Ramos (cell line): ENCODE measurements around the gene CYP2A7.
"Not testable (repeated sequence)": the region's sequence is repeated elsewhere in the genome, so short reads cannot be mapped to it uniquely, and the experiment has no call there.

ENCODE experiments used
- in situ Hi-C: fragments of 300-500 bp; cut with MboI; formaldehyde crosslinking; loops from one replicate; pipeline ENCODE4 v1.14.3; 2022; ENCODE audit warnings: low sequenced_read_pairs; ENCODE audit not compliant: unreplicated experiment

Gene CYP2A7

DNA sequence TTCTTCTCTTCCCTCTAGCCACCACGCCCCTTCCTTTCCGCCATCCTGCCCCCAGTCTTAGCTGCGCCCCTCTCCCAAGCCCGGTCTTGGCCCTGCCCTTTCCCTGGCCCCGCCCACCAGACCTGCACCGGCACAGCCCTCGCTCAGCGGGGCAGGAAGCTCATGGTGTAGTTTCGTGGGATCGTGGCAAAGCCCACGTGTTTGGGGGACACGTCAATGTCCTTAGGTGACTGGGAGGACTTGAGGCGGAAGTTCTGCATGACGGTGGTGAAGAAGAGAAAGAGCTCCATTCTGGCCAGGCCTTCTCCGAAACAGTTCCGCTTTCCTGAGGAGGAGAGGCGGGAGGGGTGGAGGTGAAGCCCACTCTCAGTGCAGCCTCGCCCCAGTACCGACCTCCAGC lies 38.4 kb downstream of the CYP2A7 start:
- in situ Hi-C loops: not testable (repeated sequence)

DNA sequence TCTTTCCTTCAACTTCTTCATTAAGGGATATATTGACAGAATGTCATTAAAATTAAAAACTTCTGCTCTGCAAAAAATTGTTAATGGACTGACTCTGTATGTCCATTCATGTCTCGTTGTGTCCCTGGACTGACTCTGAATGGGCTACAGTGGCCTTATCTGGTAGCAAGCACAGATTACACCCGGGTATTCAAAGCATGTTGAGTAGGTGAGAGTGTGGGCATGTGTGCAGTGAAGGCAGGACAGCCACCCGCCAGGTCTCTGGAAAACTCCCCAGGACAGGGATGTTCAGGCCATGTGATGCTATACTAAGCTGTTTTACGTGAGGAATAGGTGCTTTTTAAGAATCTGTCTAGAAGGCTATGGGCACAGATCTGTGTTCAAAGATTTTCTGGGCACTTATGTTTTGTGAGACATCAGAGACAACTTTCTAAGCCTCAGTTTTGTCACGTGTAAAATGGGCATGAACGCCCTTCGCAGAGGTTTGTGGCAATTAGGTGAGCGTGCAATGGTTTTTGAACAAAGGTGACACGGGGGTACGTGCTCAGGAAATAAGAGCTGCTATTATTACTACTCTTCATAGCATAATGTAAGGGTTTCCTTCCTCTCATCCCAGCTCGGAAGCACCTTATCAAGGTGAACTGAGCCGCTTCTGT lies 38.9 kb downstream of the CYP2A7 start:
- in situ Hi-C loops: not testable (repeated sequence)

DNA sequence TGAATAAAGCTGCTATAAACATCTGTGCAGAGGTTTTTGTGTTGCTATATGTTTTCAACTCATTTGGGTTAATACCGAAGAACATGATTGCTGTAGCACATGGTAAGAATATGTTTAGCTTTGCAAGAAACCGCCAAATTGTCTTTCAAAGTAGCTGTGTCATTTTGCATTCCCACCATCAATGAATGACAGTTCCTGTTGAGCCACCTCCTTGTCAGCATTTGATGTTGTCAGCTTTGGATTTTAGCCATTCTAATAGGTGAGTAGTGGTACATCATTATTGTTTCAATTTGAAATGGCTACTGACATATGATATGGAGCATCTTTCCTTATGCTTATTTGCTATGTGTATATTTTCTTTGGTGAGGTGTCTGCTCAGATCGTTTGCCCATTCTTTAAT lies 40.0 kb downstream of the CYP2A7 start:
- in situ Hi-C loops: not testable (repeated sequence)

DNA sequence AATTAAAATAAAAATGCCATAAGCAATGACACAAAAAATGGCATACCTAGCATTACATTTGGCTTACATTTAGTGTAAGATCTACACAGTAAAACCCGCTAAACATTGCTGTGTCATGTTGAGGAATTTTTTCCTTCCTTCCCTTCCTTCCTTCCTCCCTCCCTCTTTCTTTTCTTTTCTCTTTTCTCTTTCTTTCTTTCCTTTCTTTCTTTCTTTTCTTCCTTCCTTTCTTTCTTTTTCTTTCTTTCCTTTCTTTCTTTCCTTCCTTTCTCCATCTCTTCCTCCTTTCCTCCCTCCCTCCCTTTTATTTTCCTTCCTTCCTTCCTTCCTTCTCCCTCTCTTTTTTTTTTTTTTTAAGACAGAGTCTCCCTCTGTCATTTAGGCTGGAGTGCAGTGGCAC lies 43.6 kb downstream of the CYP2A7 start:
- in situ Hi-C loops: not testable (repeated sequence)

DNA sequence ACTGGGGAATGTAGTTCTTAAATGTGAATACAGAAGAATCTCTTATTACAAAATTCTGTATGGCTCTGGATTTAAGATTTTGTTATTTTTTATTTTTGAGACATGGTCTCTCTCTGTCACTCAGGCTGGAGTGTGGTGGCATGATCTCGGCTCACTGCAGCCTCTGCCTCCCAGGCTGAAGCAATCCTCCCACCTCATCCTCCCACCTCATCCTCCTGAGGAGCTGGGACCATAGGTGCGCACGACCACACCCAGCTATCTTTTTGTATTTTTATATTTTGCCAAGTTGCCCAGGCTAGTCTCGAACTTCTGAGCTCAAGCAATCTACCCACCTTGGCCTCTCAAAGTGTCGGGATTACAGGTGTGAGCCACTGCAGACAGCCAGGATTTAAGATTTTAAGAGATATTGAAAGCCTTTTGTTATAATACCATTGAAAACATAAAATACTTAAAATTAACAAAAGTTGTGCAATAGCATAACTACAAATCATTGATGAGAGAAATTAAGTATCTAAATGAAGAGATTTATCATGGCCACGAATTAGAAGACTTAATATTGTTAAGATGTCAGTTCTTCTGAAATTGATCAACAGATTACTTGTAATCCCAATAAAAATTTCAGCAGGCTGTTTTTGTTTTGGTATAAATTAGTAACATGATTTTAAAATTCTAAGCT lies 45.1 kb downstream of the CYP2A7 start:
- in situ Hi-C loops: no loop called here

DNA sequence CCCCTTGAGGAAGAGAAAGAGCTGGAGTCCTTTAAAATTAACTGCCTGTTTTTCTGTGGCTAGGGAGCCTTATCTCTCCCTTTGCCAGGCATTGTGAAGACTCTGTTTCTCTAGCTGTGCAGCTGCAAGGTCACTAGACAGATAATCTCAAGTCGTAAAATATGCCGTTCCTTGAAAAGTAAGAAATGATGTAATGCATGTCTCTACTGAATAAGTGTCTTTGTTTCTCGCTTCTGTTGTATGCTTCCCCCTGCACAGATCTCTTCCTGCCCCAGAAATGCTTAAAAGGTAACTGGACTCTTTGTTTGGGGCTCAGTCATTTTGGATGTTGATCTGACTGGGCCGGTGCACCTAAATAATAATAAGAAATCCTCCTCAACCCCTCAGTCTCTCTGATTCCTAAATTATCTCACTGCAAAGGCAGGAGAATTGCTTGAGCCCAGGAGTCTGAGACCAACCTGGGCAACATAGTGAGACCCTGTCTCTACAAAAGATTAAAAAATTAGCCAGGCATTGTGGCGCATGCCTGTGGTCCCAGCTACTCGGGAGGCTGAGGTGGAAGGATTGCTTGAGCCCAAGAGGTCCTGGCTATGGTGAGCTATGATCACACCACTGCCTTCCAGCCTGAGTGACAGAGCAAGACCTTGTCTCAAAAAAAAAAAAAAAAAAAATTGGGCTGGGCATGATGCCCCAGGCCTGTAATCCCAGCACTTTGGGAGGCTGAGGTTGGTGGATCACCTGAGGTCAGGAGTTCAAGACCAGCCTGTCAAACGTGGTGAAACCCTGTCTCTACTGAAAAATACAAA lies 48.1 kb downstream of the CYP2A7 start:
- in situ Hi-C loops: not testable (repeated sequence)

DNA sequence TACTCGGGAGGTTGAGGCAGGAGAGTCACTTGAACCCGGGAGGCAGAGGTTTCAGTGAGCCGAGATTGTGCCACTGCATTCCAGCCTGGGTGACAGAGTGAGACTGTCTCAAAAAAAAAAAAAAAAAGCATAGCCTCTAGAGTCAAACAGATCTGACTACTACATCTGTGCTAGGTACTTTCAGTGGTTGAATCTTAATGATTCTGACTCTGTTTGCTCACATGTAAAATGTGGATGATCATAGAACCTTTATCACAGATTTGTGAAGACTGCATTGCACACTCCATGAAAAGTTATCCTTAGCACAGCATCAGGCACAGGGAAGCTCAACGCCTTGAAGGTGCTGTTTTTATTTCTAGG lies 49.6 kb downstream of the CYP2A7 start:
- in situ Hi-C loops: not testable (repeated sequence)

DNA sequence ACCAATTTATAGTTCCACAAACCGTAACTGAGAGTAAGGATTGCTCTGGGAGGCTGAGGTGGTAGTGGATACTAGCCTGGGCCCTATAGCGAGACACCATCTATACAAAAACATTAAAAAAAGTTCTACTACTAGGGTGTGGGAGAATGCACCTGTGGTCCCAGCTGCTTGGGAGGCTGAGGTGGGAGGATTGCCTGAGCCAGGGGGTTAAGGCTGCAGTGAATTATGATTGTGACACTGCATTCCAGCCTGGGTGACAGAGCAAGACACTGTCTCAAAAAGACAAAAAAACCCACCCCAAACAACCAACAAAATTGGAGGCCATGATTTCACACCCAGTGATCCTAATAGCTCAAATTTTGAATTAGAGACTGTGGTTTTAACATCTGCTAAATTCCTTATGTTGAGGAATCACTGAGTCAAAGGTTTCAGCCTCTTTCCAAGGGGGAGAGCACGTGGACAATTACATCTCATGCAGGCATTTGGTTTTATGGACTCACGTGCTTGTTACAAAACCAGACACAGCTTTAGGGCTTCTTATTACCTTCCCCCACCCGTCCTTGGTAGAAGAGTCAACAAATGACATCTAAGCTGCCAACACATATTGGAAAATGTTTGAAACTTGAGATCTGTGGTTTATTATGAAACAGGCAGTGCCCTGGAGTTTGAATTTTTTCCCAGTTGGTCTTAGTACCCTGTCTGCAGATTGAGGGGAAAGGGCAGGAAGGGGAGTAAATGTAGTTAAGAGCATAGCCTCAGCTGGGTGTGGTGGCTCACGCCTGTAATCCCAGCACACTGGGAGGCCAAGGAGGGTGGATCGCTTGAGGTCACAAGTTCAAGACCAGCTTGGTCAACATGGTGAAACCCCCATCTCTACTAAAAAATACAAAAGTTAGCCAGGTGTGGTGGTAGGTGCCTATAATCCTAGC lies 50.3 kb downstream of the CYP2A7 start:
- in situ Hi-C loops: no loop called here

DNA sequence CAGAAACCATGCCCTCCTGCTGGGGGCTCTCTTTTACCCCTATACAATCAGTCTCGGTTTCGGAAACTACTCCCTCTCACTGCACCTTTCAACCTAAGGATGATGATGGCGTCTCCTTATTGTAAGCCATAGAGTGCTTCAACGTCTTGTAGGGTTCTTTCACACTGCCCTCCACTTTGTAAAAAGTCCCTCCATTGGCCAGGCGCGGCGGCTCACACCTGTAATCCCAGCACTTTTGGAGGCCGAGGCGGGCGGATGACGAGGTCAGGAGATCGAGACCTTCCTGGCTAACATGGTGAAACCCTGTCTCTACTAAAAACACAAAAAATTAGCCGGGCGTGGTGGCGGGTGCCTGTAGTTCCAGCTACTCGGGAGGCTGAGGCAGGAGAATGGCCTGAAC lies 51.3 kb downstream of the CYP2A7 start:
- in situ Hi-C loops: not testable (repeated sequence)

DNA sequence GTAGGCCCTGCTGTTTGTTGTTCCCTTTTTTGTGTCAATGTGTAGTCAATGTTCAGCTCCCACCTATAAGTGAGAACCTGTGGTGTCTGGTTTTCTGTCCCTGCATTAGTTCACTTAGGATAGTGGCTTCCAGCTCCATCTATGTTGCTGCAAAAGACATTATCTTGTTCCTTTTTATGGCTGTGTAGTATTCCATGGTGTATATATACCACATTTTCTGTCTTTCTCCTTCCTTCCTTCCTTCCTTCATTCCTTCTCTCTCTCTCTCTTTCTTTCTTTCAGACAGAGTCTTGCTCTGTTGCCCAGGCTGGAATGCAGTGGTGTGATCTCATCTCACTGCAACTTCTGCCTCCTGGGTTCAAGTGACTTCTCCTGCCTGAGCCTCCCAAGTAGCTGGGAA lies 52.8 kb downstream of the CYP2A7 start:
- in situ Hi-C loops: no loop called here

DNA sequence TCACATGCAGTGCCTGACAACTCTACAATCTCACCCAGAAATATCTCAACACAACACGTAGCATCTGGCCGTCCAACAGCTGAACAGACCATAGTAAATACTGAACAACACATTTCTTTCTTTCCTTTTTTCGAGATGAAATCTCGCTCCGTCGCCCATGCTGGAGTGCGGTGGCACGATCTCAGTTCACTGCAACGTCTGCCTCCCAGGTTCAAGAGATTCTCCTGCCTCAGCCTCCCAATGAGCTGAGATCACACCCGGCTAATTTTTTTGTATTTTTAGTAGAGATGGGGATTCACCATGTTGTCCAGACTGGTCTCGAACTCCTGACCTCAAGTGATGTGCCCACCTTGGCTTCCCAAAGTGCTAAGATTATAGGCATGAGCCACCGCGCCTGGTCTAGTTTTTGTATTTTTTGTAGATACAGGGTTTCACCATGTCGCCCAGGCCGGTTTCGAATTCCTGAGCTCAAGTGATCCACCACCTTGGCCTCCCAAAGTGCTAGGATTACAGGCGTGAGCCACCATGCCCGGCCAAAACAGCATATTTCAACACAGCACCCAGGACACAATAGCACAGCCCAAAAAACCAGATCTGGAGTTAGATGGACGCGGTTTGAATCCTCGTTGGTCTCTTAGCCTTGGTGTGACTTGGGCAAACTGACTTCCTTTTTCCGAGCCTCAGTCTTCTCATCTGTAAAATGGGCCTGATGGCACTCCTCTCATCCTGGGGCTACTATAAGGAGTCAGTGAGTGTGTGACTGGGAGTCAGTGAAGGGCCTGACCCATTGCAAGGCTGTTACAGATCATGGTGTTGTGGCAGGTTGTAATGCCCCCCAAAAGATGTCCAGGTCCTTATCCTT lies 54.4 kb downstream of the CYP2A7 start:
- in situ Hi-C loops: no loop called here

DNA sequence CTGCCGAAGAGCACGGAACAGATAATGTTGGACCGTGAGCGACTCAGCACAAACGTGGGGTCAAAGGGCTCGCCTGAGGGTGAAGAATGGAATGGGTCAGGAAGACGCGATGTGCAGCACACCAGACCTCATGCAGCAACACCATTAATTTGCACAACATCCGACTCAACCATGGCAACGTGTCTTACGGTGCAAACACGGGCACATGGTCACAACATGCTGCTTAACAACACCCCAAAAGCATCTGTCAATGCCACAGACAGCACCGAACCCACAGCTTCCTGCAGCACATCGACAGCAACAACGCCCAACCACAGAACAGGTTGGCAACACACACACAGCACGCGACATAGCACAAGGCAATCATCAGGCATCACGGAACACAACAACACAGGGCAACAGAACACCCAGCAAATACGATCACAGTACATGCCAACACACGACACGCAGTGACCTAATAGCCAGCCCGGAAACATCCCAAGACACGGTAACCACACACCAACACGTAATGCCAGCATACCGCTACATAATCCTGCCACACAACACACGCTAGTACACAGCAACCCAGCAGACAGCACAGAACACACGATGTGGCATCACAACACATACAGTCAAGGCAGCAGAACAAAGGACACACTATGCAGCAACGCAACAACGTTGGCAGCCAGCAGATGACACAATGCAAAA lies 55.2 kb downstream of the CYP2A7 start:
- in situ Hi-C loops: not testable (repeated sequence)

DNA sequence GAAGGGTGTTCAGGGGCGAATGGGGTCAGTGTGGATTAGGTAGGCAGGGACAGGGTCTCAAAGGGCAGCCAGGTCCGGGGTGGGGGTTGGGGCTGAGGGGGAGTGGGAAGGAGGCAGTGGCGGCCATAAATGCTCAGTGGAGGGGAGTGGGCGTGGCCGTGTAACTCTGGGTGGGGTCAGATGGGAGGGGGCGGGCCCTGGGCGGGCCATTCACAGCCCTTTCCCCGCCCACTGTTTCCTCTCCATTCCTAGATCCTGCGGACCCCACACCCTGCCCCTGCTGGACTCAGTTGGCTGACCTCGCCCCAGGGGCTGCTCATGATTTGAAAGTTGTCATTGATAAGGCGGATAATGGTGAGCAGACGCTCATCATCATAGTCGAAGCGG lies 55.7 kb downstream of the CYP2A7 start:
- in situ Hi-C loops: not testable (repeated sequence)

DNA sequence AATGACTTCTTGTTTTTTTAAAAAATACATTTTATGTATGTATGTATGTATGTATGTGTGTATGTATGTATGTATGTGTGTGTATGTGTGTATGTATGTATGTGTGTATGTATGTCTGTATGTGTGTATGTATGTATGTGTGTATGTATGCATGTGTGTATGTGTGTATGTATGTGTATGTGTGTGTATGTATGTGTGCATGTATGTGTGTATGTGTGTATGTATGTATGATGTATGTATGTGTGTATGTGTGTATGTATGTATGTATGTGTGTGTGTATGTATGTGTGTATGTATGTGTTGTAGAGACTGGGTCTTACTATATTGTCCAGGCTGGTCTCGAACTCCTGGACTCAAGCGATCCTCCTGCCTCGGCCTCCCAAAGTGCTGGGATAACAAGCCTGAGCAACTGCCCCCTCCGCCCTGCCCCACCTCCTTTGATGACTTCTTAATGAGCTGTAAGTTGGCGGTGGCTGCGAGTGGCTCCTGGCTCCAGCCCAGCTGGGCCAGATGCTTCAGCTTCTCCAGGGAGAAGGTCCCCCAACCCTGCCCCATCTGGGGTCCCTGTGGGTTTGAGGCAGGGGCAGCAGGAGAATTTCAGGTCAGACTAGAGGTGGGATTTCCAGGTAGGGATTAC lies 56.5 kb downstream of the CYP2A7 start:
- in situ Hi-C loops: not testable (repeated sequence)
